ENCODE measurements around the gene PSORS1C1.

DNA sequence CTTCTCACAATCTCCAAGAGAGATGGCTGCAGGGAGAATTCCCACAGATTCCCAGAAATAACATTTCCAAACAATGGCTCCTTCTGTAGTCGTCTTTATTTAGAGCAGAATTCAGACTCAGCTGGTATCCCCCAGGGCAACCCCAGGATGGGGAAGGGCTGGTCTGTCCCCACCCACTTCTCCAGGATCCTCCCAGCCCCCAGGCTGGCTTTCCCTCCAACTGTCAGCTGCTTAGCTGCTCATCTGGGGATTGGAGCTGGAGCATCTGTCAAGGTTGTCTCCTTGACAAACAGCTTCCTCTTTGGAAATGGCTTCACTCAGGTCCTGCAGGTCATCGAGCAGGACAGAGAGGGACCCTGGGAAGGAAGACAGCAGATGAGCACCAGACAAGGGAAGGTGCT, 27.8 kb downstream of the PSORS1C1 start:
- TF ChIP-seq EZH2 (IDR thresholded peaks at IDR 0.05; ENCODE audit: borderline replicate concordance, insufficient read depth, low read length, poor library complexity, severe bottlenecking) (no peak), RAD21 (conservative IDR thresholded peaks at IDR 0.05) (no peak), POLR2AphosphoS5 (IDR thresholded peaks at IDR 0.05) (no peak), TAF1 (IDR thresholded peaks at IDR 0.05; ENCODE audit: low read depth) (no peak), SMC3 (conservative IDR thresholded peaks at IDR 0.05; ENCODE audit: poor library complexity) (no peak)
- TF ChIP-seq, protein P1, sequence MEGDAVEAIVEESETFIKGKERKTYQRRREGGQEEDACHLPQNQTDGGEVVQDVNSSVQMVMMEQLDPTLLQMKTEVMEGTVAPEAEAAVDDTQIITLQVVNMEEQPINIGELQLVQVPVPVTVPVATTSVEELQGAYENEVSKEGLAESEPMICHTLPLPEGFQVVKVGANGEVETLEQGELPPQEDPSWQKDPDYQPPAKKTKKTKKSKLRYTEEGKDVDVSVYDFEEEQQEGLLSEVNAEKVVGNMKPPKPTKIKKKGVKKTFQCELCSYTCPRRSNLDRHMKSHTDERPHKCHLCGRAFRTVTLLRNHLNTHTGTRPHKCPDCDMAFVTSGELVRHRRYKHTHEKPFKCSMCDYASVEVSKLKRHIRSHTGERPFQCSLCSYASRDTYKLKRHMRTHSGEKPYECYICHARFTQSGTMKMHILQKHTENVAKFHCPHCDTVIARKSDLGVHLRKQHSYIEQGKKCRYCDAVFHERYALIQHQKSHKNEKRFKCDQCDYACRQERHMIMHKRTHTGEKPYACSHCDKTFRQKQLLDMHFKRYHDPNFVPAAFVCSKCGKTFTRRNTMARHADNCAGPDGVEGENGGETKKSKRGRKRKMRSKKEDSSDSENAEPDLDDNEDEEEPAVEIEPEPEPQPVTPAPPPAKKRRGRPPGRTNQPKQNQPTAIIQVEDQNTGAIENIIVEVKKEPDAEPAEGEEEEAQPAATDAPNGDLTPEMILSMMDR (IDR thresholded peaks at IDR 0.05; ENCODE audit: poor library complexity, severe bottlenecking), result no peak
